SK-N-SH (cell line): ENCODE results near the gene PMEPA1. TPM values are rescaled to one million over a fixed set of nuclear protein-coding genes. Genes with fewer than 3 reads are reported as not detected.

Source experiments
- CTCF ChIA-PET: fragments of 300-600, 350-600 bp; formaldehyde crosslinking; extraction: SDS; loops from one replicate; lab custom pipeline; 2021; lab: Yijun Ruan, JAX
- POLR2A ChIA-PET: fragments of 350-600 bp; sonication (Branson Sonifier 250); formaldehyde crosslinking; extraction: SDS; loops from one replicate; lab custom pipeline; 2020; ENCODE audit warnings: antibody characterized with exemption, inconsistent platforms; lab: Yijun Ruan, JAX
- DNase-seq: peaks from one replicate; pipeline ENCODE4 v3.0.0; 2012
- H2AFZ ChIP-seq: fragments of 200-600 bp; sonication (generic); 2 replicates; pipeline ENCODE4 v1.8.1; 2016; ENCODE audit warnings: antibody characterized with exemption, mild to moderate bottlenecking, low read depth
- H3F3A ChIP-seq: fragments of 200-600 bp; sonication (generic); replicated peaks from 2 replicates; pipeline ENCODE3; 2016; ENCODE audit warnings: antibody characterized with exemption, mild to moderate bottlenecking; ENCODE audit not compliant: insufficient read depth
- H3K27ac ChIP-seq, 2 experiments: fragments of 200-500 bp in 1 of 2; fragments of 200-600 bp in 1 of 2; sonication (Bioruptor generic) in 1 of 2; sonication (generic), shearing (Covaris generic) in 1 of 2; 2 replicates each; pipeline versions ENCODE4 v1.5.1 to v1.6.1; 2014 to 2016; ENCODE audit warnings: low read depth in 2 of 2, inconsistent platforms in 1 of 2, low read length in 1 of 2, mild to moderate bottlenecking in 1 of 2, mixed read lengths in 1 of 2
- H3K27me3 ChIP-seq: fragments of 200-600 bp; sonication (generic), shearing (Covaris generic); 2 replicates; pipeline ENCODE4 v1.6.1; 2016; ENCODE audit warnings: mixed run types; ENCODE audit not compliant: insufficient read depth
- H3K36me3 ChIP-seq, 2 experiments: fragments of 200-500 bp in 1 of 2; fragments of 200-600 bp in 1 of 2; sonication (Bioruptor generic) in 1 of 2; sonication (generic) in 1 of 2; replicated peaks in 1 of 2; 2 replicates each; pipeline versions ENCODE3 to v1.5.1; 2014 to 2016; ENCODE audit warnings: low read length in 1 of 2, mild to moderate bottlenecking in 1 of 2; ENCODE audit not compliant: insufficient read depth in 2 of 2, control insufficient read depth in 1 of 2
- H3K4me1 ChIP-seq, 2 experiments: fragments of 200-500 bp in 1 of 2; fragments of 200-600 bp in 1 of 2; sonication (Bioruptor generic) in 1 of 2; sonication (generic), shearing (Covaris generic) in 1 of 2; 2 replicates each; pipeline versions ENCODE4 v1.5.1 to v1.6.1; 2014 to 2016; ENCODE audit warnings: low read depth in 1 of 2, low read length in 1 of 2, mixed run types in 1 of 2; ENCODE audit not compliant: insufficient read depth in 2 of 2, control insufficient read depth in 1 of 2
- H3K4me2 ChIP-seq: fragments of 200-600 bp; sonication (generic), shearing (Covaris generic); 2 replicates; pipeline ENCODE4 v1.6.1; 2017; ENCODE audit warnings: mixed run types
- H3K4me3 ChIP-seq, 2 experiments: fragments of 200-500 bp in 1 of 2; fragments of 200-600 bp in 1 of 2; sonication (Bioruptor generic) in 1 of 2; sonication (generic), shearing (Covaris generic) in 1 of 2; 2 replicates each; pipeline versions ENCODE4 v1.5.1 to v1.8.1; 2014 to 2016; ENCODE audit warnings: low read depth in 2 of 2, inconsistent platforms in 1 of 2, low read length in 1 of 2, mild to moderate bottlenecking in 1 of 2, mixed read lengths in 1 of 2, moderate library complexity in 1 of 2
- H3K79me2 ChIP-seq: fragments of 200-600 bp; sonication (generic); 2 replicates; pipeline ENCODE4 v1.8.1; 2017; ENCODE audit warnings: mild to moderate bottlenecking; ENCODE audit not compliant: insufficient read depth
- H3K9ac ChIP-seq: fragments of 200-600 bp; sonication (generic); 2 replicates; pipeline ENCODE4 v1.6.1; 2017; ENCODE audit warnings: mixed run types
- H3K9me2 ChIP-seq: fragments of 200-600 bp; sonication (generic); 2 replicates; pipeline ENCODE4 v1.6.1; 2017; ENCODE audit warnings: mixed run types
- H3K9me3 ChIP-seq: fragments of 200-600 bp; sonication (generic); 2 replicates; pipeline ENCODE4 v1.6.1; 2017; ENCODE audit warnings: mixed run types, mild to moderate bottlenecking, moderate library complexity
- H4K20me1 ChIP-seq: fragments of 200-600 bp; sonication (generic); 2 replicates; pipeline ENCODE4 v1.6.1; 2017; ENCODE audit warnings: mild to moderate bottlenecking, mixed run types; ENCODE audit not compliant: insufficient read depth
- EZH2phosphoT487 ChIP-seq: fragments of 200-600 bp; sonication (generic); IDR thresholded peaks from 2 replicates; pipeline ENCODE4 v1.6.1; 2017; ENCODE audit warnings: low read depth, mixed run types, mild to moderate bottlenecking, antibody characterized with exemption, moderate library complexity, borderline replicate concordance
- FOSL2 ChIP-seq: IDR thresholded peaks from 2 replicates; pipeline ENCODE4 v1.4.0; 2012; ENCODE audit warnings: low read depth, mild to moderate bottlenecking, moderate library complexity, borderline replicate concordance
- MEF2A ChIP-seq: IDR thresholded peaks from 2 replicates; pipeline ENCODE4 v1.4.0; 2012; ENCODE audit warnings: low read depth, borderline replicate concordance
- MXI1 ChIP-seq: IDR thresholded peaks from 2 replicates; pipeline ENCODE4 v1.6.1; 2012; ENCODE audit warnings: mild to moderate bottlenecking, low read depth, low read length, improper control_type of control experiment
- POLR2AphosphoS5 ChIP-seq: IDR thresholded peaks from 2 replicates; pipeline ENCODE4 v1.6.1; 2012; ENCODE audit warnings: low read depth, low read length
- RAD21 ChIP-seq: IDR thresholded peaks from 2 replicates; pipeline ENCODE4 v1.6.1; 2012; ENCODE audit warnings: mild to moderate bottlenecking, low read length
- RFX5 ChIP-seq: IDR thresholded peaks from 2 replicates; pipeline ENCODE4 v1.6.1; 2012; ENCODE audit warnings: mild to moderate bottlenecking, improper control_type of control experiment, low read length
- RXRA ChIP-seq: IDR thresholded peaks from 2 replicates; pipeline ENCODE4 v1.4.0; 2012; ENCODE audit warnings: low read depth, mild to moderate bottlenecking, borderline replicate concordance
- SMC3 ChIP-seq: IDR thresholded peaks from 2 replicates; pipeline ENCODE4 v1.6.1; 2012; ENCODE audit warnings: low read depth, low read length, improper control_type of control experiment
- TAF1 ChIP-seq: IDR thresholded peaks from 2 replicates; pipeline ENCODE4 v1.6.1; 2012; ENCODE audit warnings: low read depth, mild to moderate bottlenecking, low read length, moderate library complexity, borderline replicate concordance
- TCF12 ChIP-seq: IDR thresholded peaks from 2 replicates; pipeline ENCODE4 v1.4.0; 2012
- TEAD4 ChIP-seq: IDR thresholded peaks from 2 replicates; pipeline ENCODE4 v1.4.0; 2012; ENCODE audit warnings: mild to moderate bottlenecking, borderline replicate concordance; ENCODE audit not compliant: insufficient read depth
- YY1 ChIP-seq: IDR thresholded peaks from 2 replicates; pipeline ENCODE4 v1.4.0; 2012; ENCODE audit warnings: low read depth, mild to moderate bottlenecking
- WGBS: methylation state at CpG from one replicate; pipeline ENCODE4 v1.1.6; 2017; ENCODE audit warnings: low lambda C conversion rate; 5-methylcytosine and 5-hydroxymethylcytosine counted together
- polyA plus RNA-seq, 3 experiments: library from polyadenylated mRNA; depleted of rRNA; stranded (reverse); fragments of >200 nt; gene quantifications; 2 replicates each; pipeline ENCODE4 v1.2.3, GENCODE V29; 2012
- TF ChIP-seq, protein P1 (sequence below): IDR thresholded peaks from 2 replicates; pipeline ENCODE4 v1.4.0; 2012; ENCODE audit warnings: low read depth
- TF ChIP-seq, protein P2 (sequence below): IDR thresholded peaks from 2 replicates; pipeline ENCODE4 v1.4.0; 2012; ENCODE audit warnings: low read depth, borderline replicate concordance
- TF ChIP-seq, protein P3 (sequence below): IDR thresholded peaks from 2 replicates; pipeline ENCODE4 v1.6.1; 2012; ENCODE audit warnings: mild to moderate bottlenecking, low read depth, low read length, moderate library complexity
- TF ChIP-seq, protein P4 (sequence below): fragments of 200-600 bp; sonication (generic); IDR thresholded peaks from 2 replicates; pipeline ENCODE4 v1.6.1; 2017; ENCODE audit warnings: antibody characterized with exemption, mild to moderate bottlenecking, moderate library complexity
- TF ChIP-seq, protein P5 (sequence below): fragments of 150-350 bp; IDR thresholded peaks from 2 replicates; pipeline ENCODE4 v1.6.1; 2017; ENCODE audit warnings: antibody characterized with exemption, low read length, low read depth, borderline replicate concordance
- TF ChIP-seq, protein P6 (sequence below): IDR thresholded peaks from 2 replicates; pipeline ENCODE4 v1.4.0; 2012; ENCODE audit warnings: low read depth, borderline replicate concordance
- TF ChIP-seq, protein P7 (sequence below): IDR thresholded peaks from 2 replicates; pipeline ENCODE4; 2012

PMEPA1 gene
- polyA plus RNA-seq, 1 of the 3 experiments (the other 2 are of a cell fraction) = 7.1 TPM

DNA sequence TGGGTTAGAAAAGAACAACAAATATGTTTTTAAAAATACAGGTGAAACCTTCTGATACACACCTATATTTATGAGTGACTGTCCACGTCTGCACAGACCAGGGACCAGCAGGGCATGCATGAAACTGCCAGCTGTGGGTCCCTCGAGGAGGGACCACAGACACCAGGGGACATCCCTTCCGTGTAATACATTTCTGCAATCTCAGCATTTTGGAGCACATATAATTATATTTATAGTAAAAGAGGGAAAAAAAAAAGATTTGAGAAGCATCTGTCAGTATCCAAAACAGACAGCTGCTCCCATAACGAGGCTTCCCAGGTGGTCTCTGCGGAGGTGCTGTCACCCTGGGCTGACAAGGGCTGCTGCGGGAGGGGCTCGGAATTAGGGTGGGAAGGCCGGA is 40.2 kb downstream of the PMEPA1 start:
- H3K27ac ChIP-seq = no peak overlapping the region; a peak in 1 of 4 replicates
- H3K9ac ChIP-seq = no peak overlapping the region
- 96% methylated on average over 7 of the region's 8 CpGs for WGBS
- peaks cover 91% of the 10 kb centered on the region for H3K79me2 ChIP-seq
- no peaks in the 10 kb centered on the region for H3K27me3 ChIP-seq
- no peak overlapping the region for H2AFZ ChIP-seq
- no peaks in the 10 kb centered on the region for H3K36me3 ChIP-seq
- ChIA-PET CTCF (interaction anchor here (0.6 to 2.4 kb wide), 3 partner anchors 9 to 47 kb away, joined by 3 to 14 read pairs (median 3); no protein-coding TSS in a partner anchor), POLR2A (no interaction called here)
- no peaks in the 10 kb centered on the region for H3F3A ChIP-seq
- H3K4me3 ChIP-seq = no peak overlapping the region
- no peak overlapping the region for H3K4me2 ChIP-seq
- no peaks in the 10 kb centered on the region for H3K9me3 ChIP-seq
- H3K4me1 ChIP-seq = peaks cover 0 to 81% of the 10 kb centered on the region in 2 experiments; a peak in 2 of 4 replicates
- peaks cover 89% of the 10 kb centered on the region for H4K20me1 ChIP-seq
- TF ChIP-seq RAD21 = no peak
- no peak for TF ChIP-seq TAF1
- TF ChIP-seq YY1 = no peak
- TF ChIP-seq EZH2phosphoT487 = no peak
- TF ChIP-seq, protein P1, sequence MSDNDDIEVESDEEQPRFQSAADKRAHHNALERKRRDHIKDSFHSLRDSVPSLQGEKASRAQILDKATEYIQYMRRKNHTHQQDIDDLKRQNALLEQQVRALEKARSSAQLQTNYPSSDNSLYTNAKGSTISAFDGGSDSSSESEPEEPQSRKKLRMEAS = no peak
- no peak for TF ChIP-seq TEAD4
- no peak for TF ChIP-seq POLR2AphosphoS5
- no peak for TF ChIP-seq RXRA
- TF ChIP-seq MEF2A = no peak
- no peak for TF ChIP-seq RFX5
- TF ChIP-seq TCF12 = no peak
- no peak for TF ChIP-seq FOSL2
- TF ChIP-seq, protein P2, sequence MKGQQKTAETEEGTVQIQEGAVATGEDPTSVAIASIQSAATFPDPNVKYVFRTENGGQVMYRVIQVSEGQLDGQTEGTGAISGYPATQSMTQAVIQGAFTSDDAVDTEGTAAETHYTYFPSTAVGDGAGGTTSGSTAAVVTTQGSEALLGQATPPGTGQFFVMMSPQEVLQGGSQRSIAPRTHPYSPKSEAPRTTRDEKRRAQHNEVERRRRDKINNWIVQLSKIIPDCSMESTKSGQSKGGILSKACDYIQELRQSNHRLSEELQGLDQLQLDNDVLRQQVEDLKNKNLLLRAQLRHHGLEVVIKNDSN = no peak
- TF ChIP-seq, protein P3, sequence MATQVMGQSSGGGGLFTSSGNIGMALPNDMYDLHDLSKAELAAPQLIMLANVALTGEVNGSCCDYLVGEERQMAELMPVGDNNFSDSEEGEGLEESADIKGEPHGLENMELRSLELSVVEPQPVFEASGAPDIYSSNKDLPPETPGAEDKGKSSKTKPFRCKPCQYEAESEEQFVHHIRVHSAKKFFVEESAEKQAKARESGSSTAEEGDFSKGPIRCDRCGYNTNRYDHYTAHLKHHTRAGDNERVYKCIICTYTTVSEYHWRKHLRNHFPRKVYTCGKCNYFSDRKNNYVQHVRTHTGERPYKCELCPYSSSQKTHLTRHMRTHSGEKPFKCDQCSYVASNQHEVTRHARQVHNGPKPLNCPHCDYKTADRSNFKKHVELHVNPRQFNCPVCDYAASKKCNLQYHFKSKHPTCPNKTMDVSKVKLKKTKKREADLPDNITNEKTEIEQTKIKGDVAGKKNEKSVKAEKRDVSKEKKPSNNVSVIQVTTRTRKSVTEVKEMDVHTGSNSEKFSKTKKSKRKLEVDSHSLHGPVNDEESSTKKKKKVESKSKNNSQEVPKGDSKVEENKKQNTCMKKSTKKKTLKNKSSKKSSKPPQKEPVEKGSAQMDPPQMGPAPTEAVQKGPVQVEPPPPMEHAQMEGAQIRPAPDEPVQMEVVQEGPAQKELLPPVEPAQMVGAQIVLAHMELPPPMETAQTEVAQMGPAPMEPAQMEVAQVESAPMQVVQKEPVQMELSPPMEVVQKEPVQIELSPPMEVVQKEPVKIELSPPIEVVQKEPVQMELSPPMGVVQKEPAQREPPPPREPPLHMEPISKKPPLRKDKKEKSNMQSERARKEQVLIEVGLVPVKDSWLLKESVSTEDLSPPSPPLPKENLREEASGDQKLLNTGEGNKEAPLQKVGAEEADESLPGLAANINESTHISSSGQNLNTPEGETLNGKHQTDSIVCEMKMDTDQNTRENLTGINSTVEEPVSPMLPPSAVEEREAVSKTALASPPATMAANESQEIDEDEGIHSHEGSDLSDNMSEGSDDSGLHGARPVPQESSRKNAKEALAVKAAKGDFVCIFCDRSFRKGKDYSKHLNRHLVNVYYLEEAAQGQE = no peak
- TF ChIP-seq, protein P4, sequence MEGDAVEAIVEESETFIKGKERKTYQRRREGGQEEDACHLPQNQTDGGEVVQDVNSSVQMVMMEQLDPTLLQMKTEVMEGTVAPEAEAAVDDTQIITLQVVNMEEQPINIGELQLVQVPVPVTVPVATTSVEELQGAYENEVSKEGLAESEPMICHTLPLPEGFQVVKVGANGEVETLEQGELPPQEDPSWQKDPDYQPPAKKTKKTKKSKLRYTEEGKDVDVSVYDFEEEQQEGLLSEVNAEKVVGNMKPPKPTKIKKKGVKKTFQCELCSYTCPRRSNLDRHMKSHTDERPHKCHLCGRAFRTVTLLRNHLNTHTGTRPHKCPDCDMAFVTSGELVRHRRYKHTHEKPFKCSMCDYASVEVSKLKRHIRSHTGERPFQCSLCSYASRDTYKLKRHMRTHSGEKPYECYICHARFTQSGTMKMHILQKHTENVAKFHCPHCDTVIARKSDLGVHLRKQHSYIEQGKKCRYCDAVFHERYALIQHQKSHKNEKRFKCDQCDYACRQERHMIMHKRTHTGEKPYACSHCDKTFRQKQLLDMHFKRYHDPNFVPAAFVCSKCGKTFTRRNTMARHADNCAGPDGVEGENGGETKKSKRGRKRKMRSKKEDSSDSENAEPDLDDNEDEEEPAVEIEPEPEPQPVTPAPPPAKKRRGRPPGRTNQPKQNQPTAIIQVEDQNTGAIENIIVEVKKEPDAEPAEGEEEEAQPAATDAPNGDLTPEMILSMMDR = no peak
- TF ChIP-seq, protein P5, sequence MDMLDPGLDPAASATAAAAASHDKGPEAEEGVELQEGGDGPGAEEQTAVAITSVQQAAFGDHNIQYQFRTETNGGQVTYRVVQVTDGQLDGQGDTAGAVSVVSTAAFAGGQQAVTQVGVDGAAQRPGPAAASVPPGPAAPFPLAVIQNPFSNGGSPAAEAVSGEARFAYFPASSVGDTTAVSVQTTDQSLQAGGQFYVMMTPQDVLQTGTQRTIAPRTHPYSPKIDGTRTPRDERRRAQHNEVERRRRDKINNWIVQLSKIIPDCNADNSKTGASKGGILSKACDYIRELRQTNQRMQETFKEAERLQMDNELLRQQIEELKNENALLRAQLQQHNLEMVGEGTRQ = no peak
- TF ChIP-seq MXI1 = no peak
- TF ChIP-seq SMC3 = no peak
- TF ChIP-seq, protein P6, sequence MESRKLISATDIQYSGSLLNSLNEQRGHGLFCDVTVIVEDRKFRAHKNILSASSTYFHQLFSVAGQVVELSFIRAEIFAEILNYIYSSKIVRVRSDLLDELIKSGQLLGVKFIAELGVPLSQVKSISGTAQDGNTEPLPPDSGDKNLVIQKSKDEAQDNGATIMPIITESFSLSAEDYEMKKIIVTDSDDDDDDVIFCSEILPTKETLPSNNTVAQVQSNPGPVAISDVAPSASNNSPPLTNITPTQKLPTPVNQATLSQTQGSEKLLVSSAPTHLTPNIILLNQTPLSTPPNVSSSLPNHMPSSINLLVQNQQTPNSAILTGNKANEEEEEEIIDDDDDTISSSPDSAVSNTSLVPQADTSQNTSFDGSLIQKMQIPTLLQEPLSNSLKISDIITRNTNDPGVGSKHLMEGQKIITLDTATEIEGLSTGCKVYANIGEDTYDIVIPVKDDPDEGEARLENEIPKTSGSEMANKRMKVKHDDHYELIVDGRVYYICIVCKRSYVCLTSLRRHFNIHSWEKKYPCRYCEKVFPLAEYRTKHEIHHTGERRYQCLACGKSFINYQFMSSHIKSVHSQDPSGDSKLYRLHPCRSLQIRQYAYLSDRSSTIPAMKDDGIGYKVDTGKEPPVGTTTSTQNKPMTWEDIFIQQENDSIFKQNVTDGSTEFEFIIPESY = no peak
- TF ChIP-seq, protein P7, sequence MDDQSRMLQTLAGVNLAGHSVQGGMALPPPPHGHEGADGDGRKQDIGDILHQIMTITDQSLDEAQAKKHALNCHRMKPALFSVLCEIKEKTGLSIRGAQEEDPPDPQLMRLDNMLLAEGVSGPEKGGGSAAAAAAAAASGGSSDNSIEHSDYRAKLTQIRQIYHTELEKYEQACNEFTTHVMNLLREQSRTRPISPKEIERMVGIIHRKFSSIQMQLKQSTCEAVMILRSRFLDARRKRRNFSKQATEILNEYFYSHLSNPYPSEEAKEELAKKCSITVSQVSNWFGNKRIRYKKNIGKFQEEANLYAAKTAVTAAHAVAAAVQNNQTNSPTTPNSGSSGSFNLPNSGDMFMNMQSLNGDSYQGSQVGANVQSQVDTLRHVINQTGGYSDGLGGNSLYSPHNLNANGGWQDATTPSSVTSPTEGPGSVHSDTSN = no peak
- H3K9me2 ChIP-seq = no peaks in the 10 kb centered on the region
- no peak for DNase-seq
